HG03060 (cell line): ENCODE measurements around the gene SCP2.
"Not testable (repeated sequence)": the region's sequence is repeated elsewhere in the genome, so short reads cannot be mapped to it uniquely, and the experiment has no call there.

Source experiments
- ATAC-seq: cut with Tn5 transposase; IDR thresholded peaks from one replicate; pipeline ENCODE4 v1.9.1; 2021; ENCODE audit warnings: low read depth, moderate number of reproducible peaks; ENCODE audit not compliant: unreplicated experiment

SCP2 gene

GRCh38 chr1:52967666-52968065, 40.6 kb downstream of the SCP2 start:
- no peak for ATAC-seq

DNA sequence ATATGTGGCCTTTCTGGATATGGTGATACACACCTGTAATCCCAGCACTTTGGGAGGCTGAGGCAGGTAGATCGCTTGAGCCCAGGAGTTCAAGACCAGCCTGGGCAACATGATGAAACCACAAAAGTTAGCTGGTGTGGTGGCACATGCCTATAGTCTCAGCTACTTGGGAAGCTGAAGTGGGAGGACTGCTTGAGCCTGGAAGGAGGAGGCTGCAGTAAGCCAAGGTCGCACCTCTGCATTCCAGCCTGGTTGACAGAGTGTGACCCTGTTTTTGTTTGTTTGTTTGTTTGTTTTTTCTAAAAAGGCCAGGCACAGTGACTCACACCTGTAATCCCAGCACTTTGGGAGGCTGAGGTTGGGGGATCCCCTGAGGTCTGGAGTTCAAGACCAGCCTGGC, 42.2 kb downstream of the SCP2 start:
- ATAC-seq, result not testable (repeated sequence)

DNA sequence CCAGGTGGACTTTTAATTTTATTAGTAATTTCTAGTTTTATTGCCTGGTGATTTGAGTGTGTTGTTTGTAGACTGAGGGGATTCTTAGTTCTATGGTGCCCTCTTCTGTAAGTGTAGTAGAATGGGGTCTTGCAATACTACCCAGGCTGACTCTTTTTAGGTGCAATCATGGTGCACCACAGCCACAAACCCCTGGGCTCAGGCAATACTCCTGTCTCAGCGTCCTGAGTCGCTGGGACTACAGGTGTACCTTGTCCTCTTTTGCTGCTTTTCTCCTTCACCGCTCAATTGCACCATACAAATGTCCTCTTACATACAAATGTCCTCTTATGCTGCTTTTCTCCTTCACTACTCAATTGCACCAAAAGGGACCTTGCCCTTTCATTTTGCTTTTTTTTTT, 43.1 kb downstream of the SCP2 start:
- ATAC-seq, result no peak

DNA sequence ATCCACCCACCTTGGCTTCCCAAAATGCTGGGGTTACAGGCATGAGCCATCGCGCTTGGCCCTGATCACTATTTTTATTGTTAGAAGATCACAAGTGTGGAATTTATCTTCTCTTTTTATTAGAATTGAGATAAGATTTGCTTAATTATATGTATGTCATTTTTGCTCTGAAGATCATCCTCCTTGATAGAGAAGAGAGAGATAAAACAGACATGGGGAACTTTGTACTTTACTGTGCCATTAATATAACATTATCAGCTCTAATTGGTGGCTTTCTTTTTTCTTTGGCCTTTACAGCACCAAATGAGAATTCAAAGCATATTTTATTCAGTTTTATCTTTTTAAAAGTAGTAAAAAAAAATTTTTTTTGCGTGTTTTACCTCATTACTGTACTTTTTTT, 46.8 kb downstream of the SCP2 start:
- no peak for ATAC-seq

- ATAC-seq, result no peak
These were observed 49.3 kb downstream of the SCP2 start for GRCh38 chr1:52976183-52977035.

GRCh38 chr1:52978045-52978444, 51.0 kb downstream of the SCP2 start:
- no peak for ATAC-seq

- not testable (repeated sequence) for ATAC-seq
These were observed 65.7 kb downstream of the SCP2 start for GRCh38 chr1:52992733-52993132.

GRCh38 chr1:52994656-52995055, 67.6 kb downstream of the SCP2 start:
- ATAC-seq, result no peak

DNA sequence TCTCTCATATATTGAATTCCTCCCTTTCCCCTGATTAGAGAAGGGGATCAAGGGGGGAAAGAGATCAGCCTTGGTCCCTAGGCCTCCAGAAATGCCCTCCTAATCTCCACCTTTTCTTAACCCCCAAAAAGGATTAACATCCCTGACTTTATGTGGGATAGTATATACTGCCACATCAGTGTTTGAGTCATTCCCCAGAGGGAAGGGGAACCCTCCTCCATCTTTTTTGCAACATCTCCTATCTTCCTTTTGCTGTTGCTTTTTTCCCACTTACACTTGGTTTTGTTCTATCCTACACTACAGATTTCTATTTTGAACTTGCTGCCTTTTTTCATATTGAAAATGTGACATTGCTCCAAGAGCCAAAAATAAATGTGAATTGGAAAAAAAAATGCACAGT, 69.6 kb downstream of the SCP2 start:
- ATAC-seq, result no peak

DNA sequence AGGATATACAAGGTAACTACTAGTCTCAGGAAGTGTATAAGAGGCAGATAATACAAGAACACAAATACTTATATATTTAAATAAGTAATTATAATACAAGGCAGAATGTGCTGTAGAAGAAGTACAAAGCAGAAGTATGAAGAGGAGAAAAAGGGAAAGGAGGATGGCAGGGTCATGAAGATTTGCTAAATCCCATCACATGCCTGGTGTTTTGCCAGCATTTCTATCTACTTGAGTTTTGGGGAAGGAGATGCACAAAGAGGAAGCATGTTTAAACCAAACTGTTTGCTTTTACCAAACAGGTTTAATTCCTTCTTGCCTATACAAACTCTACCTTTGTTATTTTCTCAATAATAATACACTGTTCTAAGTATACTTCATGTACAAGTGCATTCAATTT, 74.1 kb downstream of the SCP2 start:
- ATAC-seq, result no peak

DNA sequence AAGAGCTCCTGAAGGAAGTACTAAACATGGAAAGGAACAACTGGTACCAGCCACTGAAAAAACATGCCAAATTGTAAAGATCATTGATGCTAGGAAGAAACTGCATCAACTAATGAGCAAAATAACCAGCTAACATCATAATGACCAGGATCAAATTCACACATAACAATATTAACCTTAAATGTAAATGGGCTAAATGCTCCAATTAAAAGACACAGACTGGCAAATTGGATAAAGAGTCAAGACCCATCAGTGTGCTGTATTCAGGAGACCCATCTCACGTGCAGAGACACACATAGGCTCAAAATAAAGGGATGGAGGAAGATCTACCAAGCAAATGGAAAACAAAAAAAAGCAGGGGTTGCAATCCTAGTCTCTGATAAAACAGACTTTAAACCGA, 79.5 kb downstream of the SCP2 start:
- not testable (repeated sequence) for ATAC-seq

DNA sequence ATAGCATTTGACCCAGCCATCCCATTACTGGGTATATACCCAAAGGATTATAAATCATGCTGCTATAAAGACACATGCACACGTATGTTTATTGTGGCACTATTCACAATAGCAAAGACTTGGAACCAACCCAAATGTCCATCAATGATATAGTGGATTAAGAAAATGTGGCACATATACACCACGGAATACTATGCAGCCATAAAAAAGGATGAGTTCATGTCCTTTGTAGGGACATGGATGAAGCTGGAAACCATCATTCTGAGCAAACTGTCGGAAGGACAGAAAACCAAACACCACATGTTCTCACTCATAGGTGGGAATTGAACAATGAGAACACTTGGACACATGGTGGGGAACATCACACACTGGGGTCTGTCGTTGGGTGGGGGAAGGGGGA, 83.2 kb downstream of the SCP2 start:
- ATAC-seq, result not testable (repeated sequence)

DNA sequence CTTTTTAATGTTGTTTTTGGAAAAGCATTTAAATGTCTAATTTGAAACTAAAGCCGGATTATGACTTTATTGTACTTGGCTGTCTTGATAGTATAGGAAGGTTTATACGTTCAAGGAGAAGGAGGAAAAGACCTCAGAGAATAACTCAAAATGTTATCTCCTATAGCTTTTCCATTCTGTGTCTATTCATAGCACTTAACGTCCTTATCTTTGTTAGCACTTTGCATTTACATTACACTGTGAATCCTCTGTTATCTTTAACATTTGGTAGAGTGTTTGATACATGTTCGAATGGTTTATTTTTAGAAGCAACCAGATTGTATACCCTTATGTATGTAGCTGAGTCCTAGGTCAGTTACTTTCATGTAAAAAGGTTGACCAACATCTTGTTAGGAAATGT, 84.1 kb downstream of the SCP2 start:
- no peak for ATAC-seq

- ATAC-seq, result peak; percentile 77
These were observed 87.9 kb downstream of the SCP2 start for GRCh38 chr1:53014791-53015507.

- ATAC-seq, result no peak
These were observed 88.4 kb downstream of the SCP2 start for GRCh38 chr1:53015508-53015860.

GRCh38 chr1:53016705-53017104, 89.6 kb downstream of the SCP2 start:
- ATAC-seq, result no peak

GRCh38 chr1:53020588-53020987, 93.5 kb downstream of the SCP2 start:
- no peak for ATAC-seq

DNA sequence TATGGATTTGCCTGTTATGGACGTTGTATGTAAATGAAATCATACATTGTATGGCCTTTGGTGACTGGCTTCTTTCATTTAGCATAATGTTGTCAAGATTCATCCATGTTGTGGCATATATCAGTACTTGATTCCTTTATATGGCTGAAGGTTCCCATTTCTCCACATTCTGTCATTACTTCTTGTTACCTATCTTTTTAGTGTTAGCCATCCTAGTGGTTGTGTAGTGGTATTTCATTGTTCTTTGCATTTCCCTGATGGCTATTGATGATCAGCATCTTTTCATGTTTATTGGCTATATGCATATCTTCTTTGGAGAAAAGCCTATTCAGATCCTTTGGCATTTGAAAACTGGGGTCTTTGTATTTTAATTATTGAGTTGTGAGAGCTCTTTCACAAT, 95.1 kb downstream of the SCP2 start:
- no peak for ATAC-seq

DNA sequence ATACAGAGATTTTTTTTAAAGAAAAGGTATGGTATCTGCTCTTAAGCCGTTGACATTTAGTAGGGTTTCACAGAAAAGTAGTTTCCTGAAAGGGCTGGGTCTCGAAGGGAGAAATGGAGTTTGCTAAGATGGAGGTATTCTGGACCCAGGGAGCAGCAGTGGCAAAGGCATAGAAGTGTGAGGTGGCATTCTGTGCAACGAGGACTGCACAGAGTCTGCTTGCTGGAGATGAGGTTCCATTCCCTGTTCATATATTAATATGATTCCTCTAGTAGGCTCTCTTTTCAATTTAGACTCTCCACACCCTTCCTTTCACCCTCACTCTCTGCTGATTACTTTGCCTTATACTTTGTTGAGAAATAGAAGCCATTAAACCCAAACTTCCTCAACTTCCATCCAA, 96.5 kb downstream of the SCP2 start:
- no peak for ATAC-seq

DNA sequence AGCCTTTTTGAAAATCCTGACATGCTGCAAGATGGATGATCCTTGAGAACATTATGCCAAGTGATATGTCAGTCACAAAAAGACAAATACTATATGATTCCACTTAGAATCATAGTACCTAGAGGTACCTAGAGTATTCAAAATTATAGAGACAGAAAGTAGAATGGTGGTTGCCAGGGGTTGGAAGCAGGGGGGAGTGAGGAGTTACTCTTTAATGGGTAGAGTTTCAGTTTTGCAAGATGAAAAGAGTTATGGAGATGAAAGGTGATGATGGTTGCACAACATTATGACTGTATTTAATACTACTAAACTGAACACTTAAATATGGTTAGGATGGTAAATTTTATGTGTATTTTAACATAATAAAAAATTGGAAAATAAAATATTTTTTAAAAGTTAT, 97.0 kb downstream of the SCP2 start:
- ATAC-seq, result no peak

- no peak for ATAC-seq
These were observed 98.1 kb downstream of the SCP2 start for GRCh38 chr1:53025034-53025768.

GRCh38 chr1:53025769-53026112, 98.7 kb downstream of the SCP2 start:
- no peak for ATAC-seq
